Gastroesophageal sphincter (tissue), 3 donors: Measurements from ENCODE around the gene HLA-F.

ENCODE experiments used
- POLR2A ChIP-seq, 2 donors: fragments of 450-650 bp; IDR thresholded peaks; one replicate each; pipeline ENCODE4 v1.6.1; 2017; ENCODE audit warnings: antibody characterized with exemption in 2 of 2, mild to moderate bottlenecking in 2 of 2, moderate library complexity in 1 of 2
- POLR2AphosphoS5 ChIP-seq: sonication (generic); formaldehyde crosslinking; IDR thresholded peaks from one replicate; pipeline ENCODE4 v1.6.1; 2017; ENCODE audit warnings: antibody characterized with exemption
- TF ChIP-seq, protein P1 (sequence below), 4 experiments: fragments of 200-600 bp in 2 of 4; fragments of 450-650 bp in 2 of 4; sonication (generic) in 1 of 4; IDR thresholded peaks; one replicate each; pipeline ENCODE4 v1.5.1; 2017 to 2019; ENCODE audit warnings: antibody characterized with exemption in 4 of 4, mild to moderate bottlenecking in 2 of 4, moderate library complexity in 2 of 4

GRCh38 chr6:29744131-29744530 lies 20.9 kb downstream of the HLA-F start:
- TF ChIP-seq, protein P1, sequence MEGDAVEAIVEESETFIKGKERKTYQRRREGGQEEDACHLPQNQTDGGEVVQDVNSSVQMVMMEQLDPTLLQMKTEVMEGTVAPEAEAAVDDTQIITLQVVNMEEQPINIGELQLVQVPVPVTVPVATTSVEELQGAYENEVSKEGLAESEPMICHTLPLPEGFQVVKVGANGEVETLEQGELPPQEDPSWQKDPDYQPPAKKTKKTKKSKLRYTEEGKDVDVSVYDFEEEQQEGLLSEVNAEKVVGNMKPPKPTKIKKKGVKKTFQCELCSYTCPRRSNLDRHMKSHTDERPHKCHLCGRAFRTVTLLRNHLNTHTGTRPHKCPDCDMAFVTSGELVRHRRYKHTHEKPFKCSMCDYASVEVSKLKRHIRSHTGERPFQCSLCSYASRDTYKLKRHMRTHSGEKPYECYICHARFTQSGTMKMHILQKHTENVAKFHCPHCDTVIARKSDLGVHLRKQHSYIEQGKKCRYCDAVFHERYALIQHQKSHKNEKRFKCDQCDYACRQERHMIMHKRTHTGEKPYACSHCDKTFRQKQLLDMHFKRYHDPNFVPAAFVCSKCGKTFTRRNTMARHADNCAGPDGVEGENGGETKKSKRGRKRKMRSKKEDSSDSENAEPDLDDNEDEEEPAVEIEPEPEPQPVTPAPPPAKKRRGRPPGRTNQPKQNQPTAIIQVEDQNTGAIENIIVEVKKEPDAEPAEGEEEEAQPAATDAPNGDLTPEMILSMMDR (IDR thresholded peaks at IDR 0.05) = no peak
- TF ChIP-seq POLR2AphosphoS5 (no peak), POLR2A (IDR thresholded peaks at IDR 0.05) (no peak)
